ENCODE data around the gene TXLNB. TPM values are rescaled to one million over a fixed set of nuclear protein-coding genes. Genes with fewer than 3 reads are reported as not detected.

The TXLNB gene
- total and polyA plus RNA-seq, 2 of the 4 experiments (the other 2 are of a cell fraction), result under 0.01 to 0.05 TPM

GRCh38 chr6:139253656-139254055 lies 38.1 kb downstream of the TXLNB start:
- H3K79me1 ChIP-seq (ENCODE audit: low read depth in 1 of 2, low read length in 2 of 2), result no peaks in the 10 kb centered on the region
- H3K4me2 ChIP-seq (ENCODE audit: low read depth, low read length), result no peak overlapping the region
- H3K4ac ChIP-seq (ENCODE audit: low read depth, low read length), result no peak overlapping the region; the same call in 1 of the 2 replicates
- peak overlapping the region; percentile 28; the same call in 1 of the 2 replicates for H4K5ac ChIP-seq (ENCODE audit: low read depth, low read length)
- H2AK5ac ChIP-seq (ENCODE audit: low read depth, low read length), result no peak overlapping the region; the same call in 1 of the 2 replicates
- H3K36me3 ChIP-seq (ENCODE audit: control insufficient read depth, insufficient read depth, low read length), result no peaks in the 10 kb centered on the region
- H3K27me3 ChIP-seq (ENCODE audit: control insufficient read depth, insufficient read depth, low read length), result peaks cover 4% of the 10 kb centered on the region; the same call in 1 of the 2 replicates
- DNase-seq (no peak), ATAC-seq (ENCODE audit: low read depth) (no peak)
- no peak overlapping the region; the same call in 1 of the 2 replicates for H2BK20ac ChIP-seq (ENCODE audit: low read depth, low read length)
- H3K14ac ChIP-seq (replicated peaks; ENCODE audit: low read depth, low read length), result no peak overlapping the region
- dilution Hi-C loops (cut with HindIII; ENCODE audit: low sequenced_read_pairs, unreplicated experiment), result no loop called here
- H3K18ac ChIP-seq (ENCODE audit: low read depth, low read length), result peak overlapping the region; percentile 83; the same call in 1 of the 2 replicates
- H3K23ac ChIP-seq (ENCODE audit: low read depth, low read length), result no peak overlapping the region
- H4K8ac ChIP-seq (ENCODE audit: low read depth in 2 of 2, low read length in 2 of 2), result no peak overlapping the region
- no peak overlapping the region for H2AFZ ChIP-seq (replicated peaks; ENCODE audit: low read length, poor library complexity)
- H3K9ac ChIP-seq (ENCODE audit: low read depth, low read length), result no peak overlapping the region
- CTCF ChIA-PET, result no interaction called here
- intact Hi-C loops (cut with micrococcal nuclease), result no loop called here
- no peak overlapping the region for H3K4me3 ChIP-seq (ENCODE audit: insufficient read depth, low read depth, low read length)
- no TSS peak for BruUV-seq (replicated peaks)
- H3K9me1 ChIP-seq (ENCODE audit: insufficient read depth, low read length), result no peaks in the 10 kb centered on the region
- no peaks in the 10 kb centered on the region for H4K20me1 ChIP-seq (ENCODE audit: insufficient read depth, low read length)
- H4K91ac ChIP-seq (ENCODE audit: insufficient read depth, low read depth, low read length), result no peak overlapping the region
- peak overlapping the region; percentile 60; the same call in 1 of the 2 replicates for H3K27ac ChIP-seq (ENCODE audit: insufficient read depth, low read length)
- no CpG with 5 or more reads among the region's 2 CpGs for WGBS, 2 experiments (ENCODE audit: extremely low coverage in 2 of 2, insufficient read length in 1 of 2)
- POLR2A ChIA-PET (ENCODE audit: unreplicated experiment), result no interaction called here
- H3K56ac ChIP-seq (ENCODE audit: extremely low read depth, insufficient read depth, low read length), result no peak overlapping the region
- H2BK15ac ChIP-seq (ENCODE audit: low read depth, low read length), result no peak overlapping the region
- peaks cover 7% of the 10 kb centered on the region; the same call in 1 of the 2 replicates for H3K4me1 ChIP-seq (ENCODE audit: control insufficient read depth, insufficient read depth, low read length)
- no peak overlapping the region for H2BK5ac ChIP-seq (ENCODE audit: low read depth, low read length, poor library complexity, severe bottlenecking)
- H3K9me3 ChIP-seq (ENCODE audit: control insufficient read depth, insufficient read depth, low read length), result no peaks in the 10 kb centered on the region
- no peak overlapping the region for H2BK120ac ChIP-seq (ENCODE audit: low read depth, low read length)
- H2AK9ac ChIP-seq (replicated peaks; ENCODE audit: low read depth, low read length, poor library complexity), result no peak overlapping the region
- in situ Hi-C loops (cut with MboI; ENCODE audit: low sequenced_read_pairs), result no loop called here
- TF ChIP-seq CEBPB (IDR thresholded peaks at IDR 0.05; ENCODE audit: low read depth, low read length) (no peak), FOS (IDR thresholded peaks at IDR 0.05; ENCODE audit: low read depth, low read length) (no peak), NFE2L2 (IDR thresholded peaks at IDR 0.05; ENCODE audit: low read depth, low read length) (no peak), MXI1 (IDR thresholded peaks at IDR 0.05; ENCODE audit: borderline replicate concordance, low read depth, low read length) (no peak), RAD21 (IDR thresholded peaks at IDR 0.05; ENCODE audit: low read length) (no peak), MAFK (IDR thresholded peaks at IDR 0.05; ENCODE audit: low read depth, low read length) (no peak), CHD1 (IDR thresholded peaks at IDR 0.05; ENCODE audit: low read depth, low read length) (no peak), RCOR1 (IDR thresholded peaks at IDR 0.05; ENCODE audit: insufficient replicate concordance, low read length) (no peak), POLR2A (IDR thresholded peaks at IDR 0.05; ENCODE audit: low read depth, low read length) (no peak), MAZ (IDR thresholded peaks at IDR 0.05; ENCODE audit: borderline replicate concordance, low read depth, low read length) (no peak), RFX5 (IDR thresholded peaks at IDR 0.05; ENCODE audit: low read depth, low read length) (no peak), CTCF (conservative IDR thresholded peaks at IDR 0.05; ENCODE audit: low read depth, low read length) (no peak), BHLHE40 (IDR thresholded peaks at IDR 0.05; ENCODE audit: low read depth, low read length) (no peak), SMC3 (IDR thresholded peaks at IDR 0.05; ENCODE audit: low read depth, low read length) (no peak)
- TF ChIP-seq, protein P1, sequence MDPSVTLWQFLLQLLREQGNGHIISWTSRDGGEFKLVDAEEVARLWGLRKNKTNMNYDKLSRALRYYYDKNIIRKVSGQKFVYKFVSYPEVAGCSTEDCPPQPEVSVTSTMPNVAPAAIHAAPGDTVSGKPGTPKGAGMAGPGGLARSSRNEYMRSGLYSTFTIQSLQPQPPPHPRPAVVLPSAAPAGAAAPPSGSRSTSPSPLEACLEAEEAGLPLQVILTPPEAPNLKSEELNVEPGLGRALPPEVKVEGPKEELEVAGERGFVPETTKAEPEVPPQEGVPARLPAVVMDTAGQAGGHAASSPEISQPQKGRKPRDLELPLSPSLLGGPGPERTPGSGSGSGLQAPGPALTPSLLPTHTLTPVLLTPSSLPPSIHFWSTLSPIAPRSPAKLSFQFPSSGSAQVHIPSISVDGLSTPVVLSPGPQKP (IDR thresholded peaks at IDR 0.05; ENCODE audit: borderline replicate concordance, low read depth, low read length), result no peak
- TF ChIP-seq, protein P2, sequence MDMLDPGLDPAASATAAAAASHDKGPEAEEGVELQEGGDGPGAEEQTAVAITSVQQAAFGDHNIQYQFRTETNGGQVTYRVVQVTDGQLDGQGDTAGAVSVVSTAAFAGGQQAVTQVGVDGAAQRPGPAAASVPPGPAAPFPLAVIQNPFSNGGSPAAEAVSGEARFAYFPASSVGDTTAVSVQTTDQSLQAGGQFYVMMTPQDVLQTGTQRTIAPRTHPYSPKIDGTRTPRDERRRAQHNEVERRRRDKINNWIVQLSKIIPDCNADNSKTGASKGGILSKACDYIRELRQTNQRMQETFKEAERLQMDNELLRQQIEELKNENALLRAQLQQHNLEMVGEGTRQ (IDR thresholded peaks at IDR 0.05; ENCODE audit: low read depth, low read length), result no peak
